ENCODE results near the gene ZBTB40.

DNA sequence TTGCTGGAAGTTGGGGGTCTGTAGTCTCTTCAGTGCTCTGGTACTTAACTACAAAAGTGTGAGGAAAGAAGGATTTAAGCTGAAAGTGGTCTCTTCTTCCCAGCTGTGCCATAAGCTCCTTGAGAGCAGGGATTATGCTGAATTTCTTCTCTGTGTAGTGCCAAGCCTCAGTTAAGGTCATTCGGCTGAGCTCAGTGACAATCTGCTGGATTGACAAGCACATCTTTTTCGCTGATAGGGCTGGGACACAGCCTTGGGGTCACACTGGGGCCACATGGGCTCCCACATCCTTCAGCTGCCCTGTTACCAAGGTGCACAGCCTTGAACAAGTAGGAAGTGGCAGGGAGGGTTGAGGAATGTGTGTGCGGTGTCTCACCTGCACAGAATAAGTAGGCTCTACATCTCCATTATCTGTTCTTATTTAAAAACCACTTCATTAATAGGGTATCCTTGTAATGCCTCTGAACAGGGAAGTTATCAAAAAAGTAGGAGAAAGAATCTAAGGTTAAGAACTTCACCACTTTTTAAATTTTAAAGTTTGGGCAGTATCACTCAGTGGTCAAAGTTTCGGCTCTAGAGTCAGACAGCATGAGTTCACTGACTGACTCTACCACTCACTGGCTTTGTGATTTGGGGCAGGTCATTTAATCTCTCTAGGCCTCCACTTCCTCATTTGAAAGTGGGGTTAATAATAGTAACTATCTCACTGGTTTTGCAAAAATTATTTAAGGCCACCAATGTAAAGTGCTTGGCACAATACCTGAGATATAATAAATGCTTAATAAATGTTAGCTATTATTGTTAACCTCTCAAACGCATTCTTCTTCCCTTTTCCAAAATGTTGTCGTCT lies 10.3 kb downstream of the ZBTB40 start:
- TF ChIP-seq, protein P1, sequence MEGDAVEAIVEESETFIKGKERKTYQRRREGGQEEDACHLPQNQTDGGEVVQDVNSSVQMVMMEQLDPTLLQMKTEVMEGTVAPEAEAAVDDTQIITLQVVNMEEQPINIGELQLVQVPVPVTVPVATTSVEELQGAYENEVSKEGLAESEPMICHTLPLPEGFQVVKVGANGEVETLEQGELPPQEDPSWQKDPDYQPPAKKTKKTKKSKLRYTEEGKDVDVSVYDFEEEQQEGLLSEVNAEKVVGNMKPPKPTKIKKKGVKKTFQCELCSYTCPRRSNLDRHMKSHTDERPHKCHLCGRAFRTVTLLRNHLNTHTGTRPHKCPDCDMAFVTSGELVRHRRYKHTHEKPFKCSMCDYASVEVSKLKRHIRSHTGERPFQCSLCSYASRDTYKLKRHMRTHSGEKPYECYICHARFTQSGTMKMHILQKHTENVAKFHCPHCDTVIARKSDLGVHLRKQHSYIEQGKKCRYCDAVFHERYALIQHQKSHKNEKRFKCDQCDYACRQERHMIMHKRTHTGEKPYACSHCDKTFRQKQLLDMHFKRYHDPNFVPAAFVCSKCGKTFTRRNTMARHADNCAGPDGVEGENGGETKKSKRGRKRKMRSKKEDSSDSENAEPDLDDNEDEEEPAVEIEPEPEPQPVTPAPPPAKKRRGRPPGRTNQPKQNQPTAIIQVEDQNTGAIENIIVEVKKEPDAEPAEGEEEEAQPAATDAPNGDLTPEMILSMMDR (IDR thresholded peaks at IDR 0.05) = no peak
- TF ChIP-seq POLR2AphosphoS5 (IDR thresholded peaks at IDR 0.05) (no peak), POLR2A (IDR thresholded peaks at IDR 0.05) (no peak)
